ENCODE data around the gene ITPR1. TPM values are rescaled to one million over a fixed set of nuclear protein-coding genes. Genes with fewer than 3 reads are reported as not detected.
A peak's percentile ranks its signal among the peaks of the same experiment; 100 is the strongest.

ITPR1 gene
- total and polyA plus RNA-seq, 10 of the 15 experiments (the other 5 are each of a cell fraction or from before 2014, with no cell fraction given), result 12.2 to 239 (median 28.4) TPM

DNA sequence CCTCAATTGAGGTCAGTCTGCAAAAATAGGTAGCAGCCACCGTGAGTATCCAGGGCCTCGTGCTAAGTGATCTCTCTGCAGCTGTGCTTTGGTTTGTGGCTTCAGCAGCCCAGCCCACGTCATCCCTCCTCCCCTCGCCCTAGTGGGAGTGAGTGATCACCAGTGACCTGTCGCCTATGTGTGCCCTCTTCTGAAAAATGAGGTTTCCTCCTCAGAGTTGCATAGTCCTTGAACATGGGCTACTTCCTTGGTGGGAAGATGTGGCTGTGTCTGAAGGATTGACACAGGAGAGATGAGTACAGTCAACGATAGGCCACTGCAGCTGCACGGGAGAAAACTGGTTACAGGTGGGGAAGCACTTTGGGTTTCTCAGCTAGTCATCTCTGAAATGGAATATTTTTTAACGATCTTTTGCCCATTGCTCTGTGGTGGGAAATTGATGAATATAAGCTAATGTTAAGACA, 341.3 kb downstream of the ITPR1 start:
- FAIRE-seq (no peak), ATAC-seq (peak; percentile 63), DNase-seq (ENCODE audit: low read depth, low spot score) (no peak)
- ChIA-PET RAD21 (ENCODE audit: unreplicated experiment) (interaction anchor here (0.8 to 14.9 kb wide), 12 partner anchors 10 to 177 kb away, joined by 3 to 325 read pairs (median 8); partner anchors contain the start of gene BHLHE40), POLR2A (interaction anchor here (0.5 to 10.7 kb wide), 12 partner anchors 10 to 203 kb away, joined by 3 to 73 read pairs (median 4); no protein-coding TSS in a partner anchor), CTCF (interaction anchor here (0.8 to 4.9 kb wide), 12 partner anchors 14 to 192 kb away, joined by 3 to 35 read pairs (median 4); partner anchors contain the start of gene BHLHE40), SMC1A (ENCODE audit: uncharacterized antibody, unreplicated experiment) (interaction anchor here (0.8 to 11.7 kb wide), 22 partner anchors 10 to 217 kb away, joined by 3 to 185 read pairs (median 4); partner anchors contain the start of gene BHLHE40)
- under 1% methylated on average over 8 of the region's 8 CpGs for WGBS (ENCODE audit: insufficient coverage, insufficient replicate concordance, low lambda C conversion rate, missing lambda C conversion rate)
- Histone ChIP-seq H3K9ac (ENCODE audit: control insufficient read depth, insufficient read depth, low read length) (no peak overlapping the region), H2AFZ (ENCODE audit: control insufficient read depth, low read depth, low read length) (no peak overlapping the region), H3K36me3 (ENCODE audit: control insufficient read depth in 2 of 2, insufficient read depth in 2 of 2, low read length in 1 of 2) (peaks cover 0 to 4% of the 10 kb centered on the region in 2 experiments; a peak in 3 of 4 replicates), H3K4me1 (ENCODE audit: control insufficient read depth, insufficient read depth, low read length) (peaks cover 43% of the 10 kb centered on the region), H3K27ac (ENCODE audit: control insufficient read depth, insufficient read depth) (peak overlapping the region; percentile 43; the same call in 1 of the 2 replicates), H3K27me3 (replicated peaks in 1 of 2; ENCODE audit: control insufficient read depth in 2 of 2, insufficient read depth in 2 of 2, low read length in 1 of 2) (no peaks in the 10 kb centered on the region), H3K79me2 (ENCODE audit: control insufficient read depth, insufficient read depth, low read length) (no peaks in the 10 kb centered on the region), H3K9me3 (replicated peaks; ENCODE audit: control insufficient read depth, insufficient read depth, low read length) (no peaks in the 10 kb centered on the region), H4K20me1 (ENCODE audit: control insufficient read depth, insufficient read depth) (no peaks in the 10 kb centered on the region), H3K4me2 (ENCODE audit: control insufficient read depth, insufficient read depth) (peak overlapping the region; percentile 50; the same call in 1 of the 2 replicates), H3K4me3 (no peak overlapping the region)
- no TSS peak for BruUV-seq (replicated peaks)
- in situ Hi-C loops (cut with MboI), result loop anchor here (10.0 kb wide), 1 partner anchor 360 kb away; no protein-coding TSS in a partner anchor
- intact Hi-C loops (cut with micrococcal nuclease; ENCODE audit: unreplicated experiment), result loop anchor here (1.0 to 5.0 kb wide), 4 partner anchors 12 to 193 kb away; no protein-coding TSS in a partner anchor
- TF ChIP-seq POU2F2 (IDR thresholded peaks at IDR 0.05; ENCODE audit: borderline replicate concordance, low read depth, low read length) (peak; percentile 89), BCL3 (IDR thresholded peaks at IDR 0.05; ENCODE audit: borderline replicate concordance, insufficient read depth, low read depth, low read length, poor library complexity, severe bottlenecking) (no peak), MEF2A (IDR thresholded peaks at IDR 0.05; ENCODE audit: insufficient read depth, low read depth, low read length) (peak; percentile 79; the same call in 1 of the 2 replicates), PML (IDR thresholded peaks at IDR 0.05; ENCODE audit: low read length) (peak; percentile 76; the same call in 1 of the 2 replicates), YY1 (IDR thresholded peaks at IDR 0.05; ENCODE audit: low read depth, low read length) (peak; percentile 25; the same call in 1 of the 2 replicates), SP1 (IDR thresholded peaks at IDR 0.05; ENCODE audit: low read depth, low read length) (peak; percentile 84), TCF12 (IDR thresholded peaks at IDR 0.05; ENCODE audit: low read depth, low read length) (peak; percentile 99), RAD21 (IDR thresholded peaks at IDR 0.05; ENCODE audit: insufficient read depth, low read depth, low read length) (0 out of 2 replicates have a peak, but pooled peaks have one; percentile 4), GATAD2B (conservative IDR thresholded peaks at IDR 0.05; ENCODE audit: low read depth) (peak; percentile 85), HDGF (IDR thresholded peaks at IDR 0.05) (peak; percentile 78; the same call in 1 of the 2 replicates), ATF7 (IDR thresholded peaks at IDR 0.05; ENCODE audit: low read depth) (peak; percentile 89), JUNB (IDR thresholded peaks at IDR 0.05) (peak; percentile 57), ZNF592 (IDR thresholded peaks at IDR 0.05) (peak; percentile 77; the same call in 1 of the 2 replicates), MTA2 (IDR thresholded peaks at IDR 0.05; ENCODE audit: low read depth) (peak; percentile 91), SMAD1 (IDR thresholded peaks at IDR 0.05; ENCODE audit: low read depth, partially characterized antibody) (no peak), BACH1 (IDR thresholded peaks at IDR 0.05; ENCODE audit: borderline replicate concordance) (peak; percentile 28; the same call in 1 of the 2 replicates)
- TF ChIP-seq, protein P1, sequence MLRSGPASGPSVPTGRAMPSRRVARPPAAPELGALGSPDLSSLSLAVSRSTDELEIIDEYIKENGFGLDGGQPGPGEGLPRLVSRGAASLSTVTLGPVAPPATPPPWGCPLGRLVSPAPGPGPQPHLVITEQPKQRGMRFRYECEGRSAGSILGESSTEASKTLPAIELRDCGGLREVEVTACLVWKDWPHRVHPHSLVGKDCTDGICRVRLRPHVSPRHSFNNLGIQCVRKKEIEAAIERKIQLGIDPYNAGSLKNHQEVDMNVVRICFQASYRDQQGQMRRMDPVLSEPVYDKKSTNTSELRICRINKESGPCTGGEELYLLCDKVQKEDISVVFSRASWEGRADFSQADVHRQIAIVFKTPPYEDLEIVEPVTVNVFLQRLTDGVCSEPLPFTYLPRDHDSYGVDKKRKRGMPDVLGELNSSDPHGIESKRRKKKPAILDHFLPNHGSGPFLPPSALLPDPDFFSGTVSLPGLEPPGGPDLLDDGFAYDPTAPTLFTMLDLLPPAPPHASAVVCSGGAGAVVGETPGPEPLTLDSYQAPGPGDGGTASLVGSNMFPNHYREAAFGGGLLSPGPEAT (IDR thresholded peaks at IDR 0.05; ENCODE audit: low read depth), result peak; percentile 90

Measured in GM12878 (cell line).